MM.1S (cell line): Measurements from ENCODE around the gene ZFP64.

Experiments
- DNase-seq: peaks from one replicate; pipeline ENCODE4 v3.0.0-alpha.2; 2015
- H2AFZ ChIP-seq: fragments of 300-600 bp; sonication (generic); 2 replicates; pipeline ENCODE4 v1.6.0; 2016; ENCODE audit warnings: antibody characterized with exemption, low read length
- H3F3A ChIP-seq: fragments of 300-600 bp; sonication (generic); 2 replicates; pipeline ENCODE4 v1.6.1; 2016; ENCODE audit warnings: mild to moderate bottlenecking, antibody characterized with exemption, low read length, moderate library complexity, mixed read lengths; ENCODE audit not compliant: insufficient read depth
- H3K27ac ChIP-seq: fragments of 300-600 bp; sonication (generic); 2 replicates; pipeline ENCODE4 v1.5.1; 2016; ENCODE audit warnings: mild to moderate bottlenecking, low read length
- H3K27me3 ChIP-seq: fragments of 300-600 bp; sonication (generic); replicated peaks from 2 replicates; pipeline ENCODE4 v1.6.0; 2016; ENCODE audit warnings: low read length; ENCODE audit not compliant: insufficient read depth
- H3K36me3 ChIP-seq: fragments of 300-600 bp; sonication (generic); replicated peaks from 2 replicates; pipeline ENCODE4 v1.6.1; 2016; ENCODE audit warnings: mild to moderate bottlenecking, low read length, mixed read lengths; ENCODE audit not compliant: insufficient read depth
- H3K4me1 ChIP-seq: fragments of 300-600 bp; sonication (generic); 2 replicates; pipeline ENCODE4 v1.6.1; 2016; ENCODE audit warnings: low read length, mixed read lengths
- H3K4me2 ChIP-seq: fragments of 300-600 bp; sonication (generic); 2 replicates; pipeline ENCODE4 v1.6.0; 2016; ENCODE audit warnings: low read depth, low read length
- H3K4me3 ChIP-seq: fragments of 300-600 bp; sonication (generic); 2 replicates; pipeline ENCODE4 v1.5.1; 2016; ENCODE audit warnings: low read length, mixed read lengths
- H3K79me2 ChIP-seq: fragments of 300-600 bp; sonication (generic); 2 replicates; pipeline ENCODE4 v1.6.1; 2016; ENCODE audit warnings: mixed run types, low read length, mixed read lengths
- H3K9ac ChIP-seq: fragments of 300-600 bp; sonication (generic); 2 replicates; pipeline ENCODE4 v1.6.1; 2016; ENCODE audit warnings: low read length, mixed read lengths
- H3K9me2 ChIP-seq: fragments of 300-600 bp; sonication (generic); replicated peaks from 2 replicates; pipeline ENCODE4 v1.6.1; 2016; ENCODE audit warnings: mild to moderate bottlenecking, low read length, mixed read lengths; ENCODE audit not compliant: insufficient read depth
- H3K9me3 ChIP-seq: fragments of 300-600 bp; sonication (generic); replicated peaks from 2 replicates; pipeline ENCODE4 v1.6.1; 2016; ENCODE audit warnings: mild to moderate bottlenecking, low read length, mixed read lengths; ENCODE audit not compliant: insufficient read depth
- H4K20me1 ChIP-seq: fragments of 300-600 bp; sonication (generic); 2 replicates; pipeline ENCODE4 v1.6.1; 2016; ENCODE audit warnings: mild to moderate bottlenecking, low read length, moderate library complexity, mixed read lengths; ENCODE audit not compliant: insufficient read depth
- EZH2 ChIP-seq: fragments of 300-600 bp; sonication (generic); optimal IDR thresholded peaks from 2 replicates; pipeline ENCODE3; 2017; ENCODE audit warnings: low read depth, mild to moderate bottlenecking, antibody characterized with exemption, low read length, mixed read lengths
- EZH2phosphoT487 ChIP-seq: fragments of 300-600 bp; sonication (generic); IDR thresholded peaks from 2 replicates; pipeline ENCODE4 v1.6.1; 2018; ENCODE audit warnings: antibody characterized with exemption, low read length
- TF ChIP-seq, protein P1 (sequence below): fragments of 300-600 bp; sonication (generic); IDR thresholded peaks from 2 replicates; pipeline ENCODE4 v1.5.1; 2016; ENCODE audit warnings: antibody characterized with exemption, low read length, mixed read lengths

The ZFP64 gene

DNA sequence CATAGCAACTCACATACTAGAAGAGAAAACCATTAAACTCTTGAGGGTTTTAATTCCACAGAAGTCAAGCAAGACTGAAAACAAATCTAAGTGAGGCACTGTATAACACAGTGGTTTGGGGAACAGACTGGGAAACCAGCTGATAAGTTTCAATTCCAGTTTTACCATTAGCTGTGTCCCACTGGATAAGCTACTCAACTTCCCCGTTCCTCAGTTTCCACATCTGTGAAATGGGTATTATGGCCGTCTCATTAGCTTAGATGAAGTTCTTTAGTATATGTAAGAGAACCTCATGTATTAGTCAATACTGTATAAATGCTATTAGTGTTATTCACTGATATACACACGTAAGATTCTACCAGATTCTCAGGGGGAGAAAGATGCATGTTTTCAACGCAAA, 89.0 kb downstream of the ZFP64 start:
- Histone ChIP-seq H3K9me2 (no peaks in the 10 kb centered on the region), H3K4me3 (no peak overlapping the region), H3K27ac (no peak overlapping the region), H3F3A (no peaks in the 10 kb centered on the region), H3K4me1 (no peaks in the 10 kb centered on the region), H3K4me2 (no peak overlapping the region), H3K27me3 (no peaks in the 10 kb centered on the region), H3K36me3 (no peaks in the 10 kb centered on the region), H3K9ac (no peak overlapping the region), H4K20me1 (no peaks in the 10 kb centered on the region), H3K9me3 (no peaks in the 10 kb centered on the region), H3K79me2 (no peaks in the 10 kb centered on the region), H2AFZ (no peak overlapping the region)
- TF ChIP-seq EZH2 (no peak), EZH2phosphoT487 (no peak)
- TF ChIP-seq, protein P1, sequence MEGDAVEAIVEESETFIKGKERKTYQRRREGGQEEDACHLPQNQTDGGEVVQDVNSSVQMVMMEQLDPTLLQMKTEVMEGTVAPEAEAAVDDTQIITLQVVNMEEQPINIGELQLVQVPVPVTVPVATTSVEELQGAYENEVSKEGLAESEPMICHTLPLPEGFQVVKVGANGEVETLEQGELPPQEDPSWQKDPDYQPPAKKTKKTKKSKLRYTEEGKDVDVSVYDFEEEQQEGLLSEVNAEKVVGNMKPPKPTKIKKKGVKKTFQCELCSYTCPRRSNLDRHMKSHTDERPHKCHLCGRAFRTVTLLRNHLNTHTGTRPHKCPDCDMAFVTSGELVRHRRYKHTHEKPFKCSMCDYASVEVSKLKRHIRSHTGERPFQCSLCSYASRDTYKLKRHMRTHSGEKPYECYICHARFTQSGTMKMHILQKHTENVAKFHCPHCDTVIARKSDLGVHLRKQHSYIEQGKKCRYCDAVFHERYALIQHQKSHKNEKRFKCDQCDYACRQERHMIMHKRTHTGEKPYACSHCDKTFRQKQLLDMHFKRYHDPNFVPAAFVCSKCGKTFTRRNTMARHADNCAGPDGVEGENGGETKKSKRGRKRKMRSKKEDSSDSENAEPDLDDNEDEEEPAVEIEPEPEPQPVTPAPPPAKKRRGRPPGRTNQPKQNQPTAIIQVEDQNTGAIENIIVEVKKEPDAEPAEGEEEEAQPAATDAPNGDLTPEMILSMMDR: no peak
- no peak for DNase-seq

DNA sequence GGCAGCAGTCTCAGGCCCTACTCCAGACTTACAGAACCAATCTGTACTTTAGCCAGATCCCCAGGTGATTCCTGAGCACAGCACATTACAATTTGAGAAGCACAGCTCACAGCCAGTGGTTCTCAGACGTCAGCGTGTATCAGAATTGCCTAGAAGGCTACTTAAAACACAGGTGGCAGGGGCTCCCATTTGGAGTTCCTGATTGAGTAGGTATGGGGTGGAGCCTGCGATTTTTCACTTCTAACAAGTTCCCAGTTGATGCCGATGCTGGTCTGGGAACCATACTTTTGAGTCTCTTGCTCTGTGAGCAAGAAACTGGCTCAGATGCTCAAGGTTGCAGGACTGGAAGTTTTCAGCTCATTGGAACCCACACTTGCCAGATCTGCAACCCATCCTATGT, 89.5 kb downstream of the ZFP64 start:
- Histone ChIP-seq H4K20me1 (no peaks in the 10 kb centered on the region), H3K9me2 (no peaks in the 10 kb centered on the region), H3K9ac (no peak overlapping the region), H3K36me3 (no peaks in the 10 kb centered on the region), H3K9me3 (no peaks in the 10 kb centered on the region), H3K27me3 (no peaks in the 10 kb centered on the region), H3K4me2 (no peak overlapping the region), H3K4me1 (no peaks in the 10 kb centered on the region), H3K79me2 (no peaks in the 10 kb centered on the region), H3K4me3 (no peak overlapping the region), H3K27ac (no peak overlapping the region), H3F3A (no peaks in the 10 kb centered on the region), H2AFZ (no peak overlapping the region)
- TF ChIP-seq EZH2phosphoT487 (no peak), EZH2 (no peak)
- TF ChIP-seq, protein P1: no peak
- no peak for DNase-seq
